Ectodermal cell (in vitro differentiated cells): Measurements from ENCODE around the gene BBIP1.
A peak's percentile ranks its signal among the peaks of the same experiment; 100 is the strongest.
"Not testable (repeated sequence)": the region's sequence is repeated elsewhere in the genome, so short reads cannot be mapped to it uniquely, and the experiment has no call there.

ENCODE experiments used
- H3K27ac ChIP-seq: 2 replicates; pipeline ENCODE4 v1.7.0; 2013; ENCODE audit warnings: mild to moderate bottlenecking, low read depth, low read length; ENCODE audit not compliant: insufficient read depth, poor library complexity, severe bottlenecking
- H3K27me3 ChIP-seq: 2 replicates; pipeline ENCODE4 v1.7.0; 2013; ENCODE audit warnings: mild to moderate bottlenecking, low read length; ENCODE audit not compliant: insufficient read depth, control insufficient read depth, poor library complexity, severe bottlenecking
- H3K36me3 ChIP-seq: one replicate; pipeline ENCODE4 v1.7.0; 2013; ENCODE audit warnings: low read length; ENCODE audit not compliant: control insufficient read depth, insufficient read depth
- H3K4me1 ChIP-seq: one replicate; pipeline ENCODE4 v1.7.0; 2013; ENCODE audit warnings: low read length; ENCODE audit not compliant: control insufficient read depth, insufficient read depth
- H3K4me3 ChIP-seq: 2 replicates; pipeline ENCODE4 v1.7.0; 2013; ENCODE audit warnings: low read depth, low read length, control low read depth; ENCODE audit not compliant: insufficient read depth
- H3K9me3 ChIP-seq: 2 replicates; pipeline ENCODE4 v1.7.0; 2013; ENCODE audit warnings: mild to moderate bottlenecking, low read length, moderate library complexity; ENCODE audit not compliant: control insufficient read depth
- WGBS, 2 experiments: methylation state at CpG; one replicate each; pipeline ENCODE4 v1.1.7; 2013; ENCODE audit warnings: missing lambda C conversion rate in 2 of 2; 5-methylcytosine and 5-hydroxymethylcytosine counted together

The BBIP1 gene

GRCh38 chr10:110872145-110872983 is 46.6 kb downstream of the BBIP1 start:
- Histone ChIP-seq H3K4me1 (peaks cover 10% of the 10 kb centered on the region), H3K27me3 (no peaks in the 10 kb centered on the region), H3K27ac (peak overlapping the region; percentile 96), H3K9me3 (no peaks in the 10 kb centered on the region), H3K36me3 (no peaks in the 10 kb centered on the region), H3K4me3 (peak overlapping the region; percentile 65)
- WGBS, 2 experiments, result 0 to 1% methylated on average over 68 to 69 of the region's 70 CpGs

- Histone ChIP-seq H3K27ac (peak within 1 kb of the TSS; percentile 96), H3K9me3 (no peaks in the 10 kb centered on the region), H3K27me3 (no peaks in the 10 kb centered on the region), H3K4me3 (peak within 1 kb of the TSS; percentile 65), H3K36me3 (no peaks in the 10 kb centered on the region), H3K4me1 (peaks cover 10% of the 10 kb centered on the region)
- 3% methylated on average over 47 of the region's 47 CpGs for WGBS, 2 experiments
These were observed 47.5 kb downstream of the BBIP1 start, which contains the start of gene PDCD4 for GRCh38 chr10:110871298-110872084. Gene PDCD4 (plus strand): TSS chr10:110871928. CDS start chr10:110876028, 4,100 bp downstream.

DNA sequence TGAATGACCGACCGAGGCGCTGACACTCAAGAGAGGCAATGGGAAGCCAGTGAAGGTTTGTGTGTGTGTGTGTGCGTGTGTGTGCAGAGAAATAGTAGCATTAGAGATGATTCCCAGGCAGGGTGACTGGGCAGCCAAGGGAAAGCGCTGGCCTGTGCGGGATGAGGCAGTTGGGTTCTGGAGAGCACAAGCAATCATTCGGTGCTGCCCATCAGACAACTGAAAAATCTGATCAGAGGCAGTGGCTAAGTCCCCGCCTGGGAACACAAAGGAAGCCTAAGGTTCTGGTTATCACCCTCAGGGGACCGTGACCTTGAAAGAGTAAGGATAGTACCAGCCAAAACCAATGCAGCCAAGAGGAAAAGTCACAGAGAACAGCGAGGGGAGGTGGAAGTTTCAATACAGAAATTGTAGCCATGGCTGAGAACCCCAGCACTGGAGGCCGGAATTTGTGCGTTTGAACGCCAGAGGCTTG is 48.1 kb downstream of the BBIP1 start:
- H3K36me3 ChIP-seq, result no peaks in the 10 kb centered on the region
- no peaks in the 10 kb centered on the region for H3K27me3 ChIP-seq
- H3K9me3 ChIP-seq, result no peaks in the 10 kb centered on the region
- peak overlapping the region; percentile 57 for H3K27ac ChIP-seq
- 82 to 85% methylated on average over 13 of the region's 13 CpGs for WGBS, 2 experiments
- H3K4me3 ChIP-seq, result no peak overlapping the region
- H3K4me1 ChIP-seq, result peaks cover 13% of the 10 kb centered on the region

DNA sequence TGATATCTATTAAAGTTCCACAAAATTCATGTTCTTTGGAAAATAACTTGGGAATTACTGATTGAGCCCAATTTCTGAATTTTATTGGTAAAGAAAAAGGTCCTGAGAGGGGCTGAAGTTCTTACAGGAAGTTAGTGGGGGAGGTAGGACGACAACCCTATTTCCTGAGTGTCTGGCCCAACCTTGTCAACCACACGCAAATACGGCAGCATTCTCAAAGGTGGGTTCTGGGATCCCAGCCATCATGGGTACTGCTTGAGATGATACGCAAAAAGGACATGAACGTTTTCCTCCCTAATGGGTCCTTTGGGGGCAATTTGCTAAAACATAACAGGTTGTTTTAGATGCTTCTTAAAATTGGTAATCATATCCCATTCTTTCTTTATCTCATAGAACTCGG is 50.0 kb downstream of the BBIP1 start:
- peaks cover 30% of the 10 kb centered on the region for H3K4me1 ChIP-seq
- no peaks in the 10 kb centered on the region for H3K9me3 ChIP-seq
- H3K36me3 ChIP-seq, result no peaks in the 10 kb centered on the region
- no peak overlapping the region for H3K4me3 ChIP-seq
- 95 to 97% methylated on average over 5 of the region's 6 CpGs for WGBS, 2 experiments
- no peak overlapping the region for H3K27ac ChIP-seq
- no peaks in the 10 kb centered on the region for H3K27me3 ChIP-seq

DNA sequence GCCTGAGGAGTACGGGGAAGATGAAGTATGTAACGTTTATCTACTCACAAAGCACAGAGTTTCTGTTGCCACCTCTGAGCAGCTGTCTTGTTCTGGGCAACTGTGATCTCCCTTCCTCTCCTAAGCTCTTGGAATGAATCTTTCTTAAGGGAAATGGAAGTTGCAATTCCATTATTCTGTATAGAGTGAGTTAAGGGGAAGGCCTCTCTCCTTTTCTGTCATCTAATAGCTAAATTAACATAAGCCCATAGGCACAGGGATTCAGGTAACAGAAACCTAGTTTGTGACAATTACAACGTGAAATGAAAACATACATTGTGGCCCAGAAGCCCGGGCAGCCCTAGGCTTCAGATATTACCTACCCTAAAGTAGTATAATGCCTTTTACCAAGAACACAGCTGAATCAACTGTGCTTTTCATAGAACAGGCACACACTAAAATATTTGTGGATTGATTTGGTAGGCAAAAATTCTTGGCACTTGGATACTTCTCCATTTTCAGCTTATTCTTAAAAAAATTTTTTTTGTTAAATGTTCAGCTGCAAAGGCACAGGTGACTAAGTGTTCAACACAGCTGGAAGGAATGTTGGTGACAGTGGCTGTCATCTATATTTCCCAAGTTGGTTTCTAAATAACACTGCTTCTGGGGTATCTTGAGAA is 51.0 kb downstream of the BBIP1 start:
- no peaks in the 10 kb centered on the region for H3K9me3 ChIP-seq
- H3K27me3 ChIP-seq, result peaks cover 3% of the 10 kb centered on the region
- H3K36me3 ChIP-seq, result no peaks in the 10 kb centered on the region
- H3K27ac ChIP-seq, result no peak overlapping the region
- peaks cover 30% of the 10 kb centered on the region for H3K4me1 ChIP-seq
- H3K4me3 ChIP-seq, result no peak overlapping the region
- 88 to 89% methylated on average over 4 of the region's 4 CpGs for WGBS, 2 experiments

- not testable (repeated sequence) for H3K4me3 ChIP-seq, H3K36me3 ChIP-seq, H3K9me3 ChIP-seq, H3K27me3 ChIP-seq, H3K27ac ChIP-seq
- 82 to 90% methylated on average over 8 of the region's 8 CpGs for WGBS, 2 experiments
- peaks cover 30% of the 10 kb centered on the region for H3K4me1 ChIP-seq
These were observed 51.8 kb downstream of the BBIP1 start for GRCh38 chr10:110867011-110867806.

DNA sequence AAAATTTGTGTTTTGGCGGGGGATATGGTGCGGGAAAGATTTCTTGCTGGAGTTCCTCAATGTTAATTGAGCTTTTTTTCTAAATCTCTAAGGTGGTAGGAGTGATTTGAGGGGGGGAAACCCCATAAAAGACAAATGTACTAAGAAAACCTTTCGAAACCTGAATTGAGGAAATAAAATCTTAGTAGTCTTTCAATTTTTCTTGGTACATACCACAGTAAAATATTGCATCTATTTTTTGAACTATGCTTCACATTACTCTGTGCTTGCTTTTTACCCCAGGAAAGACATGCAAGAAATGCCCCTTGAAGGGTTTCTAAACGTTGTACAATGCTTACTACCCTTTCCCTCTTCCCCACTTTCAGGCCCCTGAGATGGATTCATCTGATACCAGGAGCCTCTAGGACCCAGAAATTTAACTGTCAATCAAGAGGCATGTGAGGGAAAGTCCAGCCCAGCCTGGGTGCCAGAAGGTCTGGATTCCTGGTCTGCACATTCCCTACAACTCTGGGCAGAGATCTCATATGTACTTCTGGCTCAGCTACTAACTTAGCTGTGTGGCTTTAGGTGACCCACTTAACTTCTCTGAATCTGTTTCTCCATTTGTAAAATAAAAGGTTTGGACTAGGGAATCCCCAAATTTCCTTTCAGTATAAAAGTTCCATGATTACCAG is 53.0 kb downstream of the BBIP1 start:
- H3K27me3 ChIP-seq, result peaks cover 10% of the 10 kb centered on the region
- no peak overlapping the region for H3K27ac ChIP-seq
- peaks cover 27% of the 10 kb centered on the region for H3K4me1 ChIP-seq
- no peak overlapping the region for H3K4me3 ChIP-seq
- 86 to 88% methylated on average over 3 to 4 of the region's 4 CpGs for WGBS, 2 experiments
- no peaks in the 10 kb centered on the region for H3K36me3 ChIP-seq
- H3K9me3 ChIP-seq, result no peaks in the 10 kb centered on the region

DNA sequence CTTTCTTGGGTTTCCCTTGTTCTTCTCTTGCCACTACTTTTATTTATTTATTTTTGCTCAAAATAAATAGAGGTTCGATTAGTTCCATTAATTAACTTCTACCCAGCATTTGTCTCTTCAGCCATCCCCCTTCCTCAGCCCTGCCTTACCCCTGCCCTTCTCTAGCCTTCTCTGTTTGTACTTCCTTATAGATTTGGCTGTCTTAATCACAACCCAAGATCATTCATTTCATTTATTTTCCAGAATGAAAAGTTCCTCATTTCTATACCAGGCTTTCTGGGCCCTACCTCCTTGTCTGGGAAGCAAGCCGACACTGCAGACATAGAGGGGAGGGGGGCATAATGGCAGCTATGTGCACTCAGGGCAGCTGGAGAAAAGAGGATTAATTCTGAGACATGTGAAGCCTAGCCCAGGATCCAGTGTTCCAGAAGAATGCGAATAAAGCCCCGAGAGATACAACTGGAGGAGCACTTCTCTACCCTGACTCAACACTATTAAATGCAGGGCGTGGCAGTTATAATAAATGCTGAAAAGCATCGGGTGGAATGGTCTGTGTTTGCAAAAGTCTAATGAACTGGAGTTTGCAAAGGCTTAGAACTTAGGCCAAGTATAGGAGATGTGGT is 53.7 kb downstream of the BBIP1 start:
- Histone ChIP-seq H3K4me1 (peaks cover 21% of the 10 kb centered on the region), H3K4me3 (no peak overlapping the region), H3K27me3 (peaks cover 10% of the 10 kb centered on the region), H3K9me3 (no peaks in the 10 kb centered on the region), H3K27ac (no peak overlapping the region), H3K36me3 (no peaks in the 10 kb centered on the region)
- 88 to 91% methylated on average over 6 of the region's 6 CpGs for WGBS, 2 experiments

DNA sequence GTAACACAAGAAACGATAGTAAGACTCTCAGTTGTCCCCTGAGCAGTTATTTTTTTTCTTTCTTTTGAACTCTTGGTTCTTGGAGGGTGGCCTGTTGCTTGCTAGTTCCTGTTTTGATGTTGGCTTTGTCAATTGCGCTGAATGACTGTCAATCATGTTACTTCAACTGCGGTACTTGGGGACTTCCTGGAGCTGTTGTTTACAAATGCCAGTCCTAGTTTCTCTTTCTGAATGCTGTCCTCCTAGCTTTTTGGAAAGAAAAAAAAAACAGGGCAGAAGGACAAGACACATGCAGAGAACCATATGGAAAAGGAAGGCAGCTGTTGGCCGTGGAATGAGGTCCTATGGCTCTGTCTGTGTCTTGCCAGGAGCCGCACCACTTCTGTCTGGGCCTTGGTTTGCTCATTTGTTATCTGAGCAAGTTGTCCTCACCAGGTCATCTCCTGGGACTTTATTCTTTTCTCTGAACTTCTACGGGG is 54.3 kb downstream of the BBIP1 start:
- no peaks in the 10 kb centered on the region for H3K36me3 ChIP-seq
- WGBS, 2 experiments, result 45 to 60% methylated on average over 6 of the region's 6 CpGs
- peaks cover 20% of the 10 kb centered on the region for H3K4me1 ChIP-seq
- peaks cover 10% of the 10 kb centered on the region for H3K27me3 ChIP-seq
- no peak overlapping the region for H3K4me3 ChIP-seq
- no peak overlapping the region for H3K27ac ChIP-seq
- H3K9me3 ChIP-seq, result no peaks in the 10 kb centered on the region
